Measurements from ENCODE around the gene SAFB2.

DNA sequence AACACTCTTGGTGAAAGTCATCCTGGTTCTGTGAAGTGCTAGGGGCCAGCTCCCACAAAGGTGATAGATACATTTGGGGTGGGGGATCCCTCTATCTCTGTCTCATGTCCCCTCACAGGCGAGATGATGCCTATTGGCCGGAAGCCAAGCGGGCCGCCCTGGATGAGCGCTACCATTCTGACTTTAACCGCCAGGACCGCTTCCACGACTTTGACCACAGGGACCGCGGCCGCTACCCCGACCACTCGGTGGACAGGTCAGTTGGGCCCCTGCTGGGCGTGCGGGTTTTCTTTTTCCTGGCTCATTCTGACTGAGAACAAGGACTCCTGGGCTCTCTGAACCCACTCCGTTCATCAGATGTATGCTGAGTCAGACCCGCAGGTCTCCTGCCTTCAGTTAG lies 41.3 kb upstream of the SAFB2 start:
- TF ChIP-seq POLR2A (IDR thresholded peaks at IDR 0.05; ENCODE audit: low read depth, low read length) (no peak), POLR2AphosphoS5 (IDR thresholded peaks at IDR 0.05; ENCODE audit: low read depth, low read length) (no peak), TAF1 (IDR thresholded peaks at IDR 0.05; ENCODE audit: low read depth, low read length) (no peak), POU2F2 (IDR thresholded peaks at IDR 0.05; ENCODE audit: low read depth, low read length) (no peak), SPI1 (IDR thresholded peaks at IDR 0.05; ENCODE audit: low read depth, low read length) (no peak)
